Panc1 (cell line): ENCODE results near the gene LCE3E. TPM values are rescaled to one million over a fixed set of nuclear protein-coding genes. Genes with fewer than 3 reads are reported as not detected.

Experiments used
- ATAC-seq: fragments of 200-7000 bp; cut with Tn5 transposase; 2 replicates; pipeline ENCODE4 v1.9.1; 2020; ENCODE audit warnings: mild to moderate bottlenecking, moderate library complexity
- Bru-seq: library from RNA; stranded (reverse); fragments of 400-500 nt; gene quantifications from one replicate; lab custom pipeline; 2021; lab: Mats Ljungman, UMichigan
- BruChase-seq, 2 experiments: library from RNA; stranded (reverse); fragments of 400-500 nt; gene quantifications; one replicate each; lab custom pipeline; 2021; lab: Mats Ljungman, UMichigan
- BruUV-seq: library from RNA; stranded (reverse); fragments of 400-500 nt; replicated peaks from 2 replicates; lab custom pipeline; 2021; lab: Mats Ljungman, UMichigan
- CTCF ChIA-PET: fragments of 300-600 bp; sonication (Branson Sonifier 250); formaldehyde crosslinking; loops from one replicate; lab custom pipeline; 2022; ENCODE audit warnings: antibody characterized with exemption; lab: Charles Lee
- POLR2A ChIA-PET: fragments of 300-600 bp; sonication (Branson Sonifier 250); formaldehyde crosslinking; loops from one replicate; lab custom pipeline; 2022; ENCODE audit warnings: antibody characterized with exemption; lab: Charles Lee
- DNase-seq: peaks from one replicate; pipeline ENCODE4 v3.0.0-alpha.2; 2010; ENCODE audit warnings: low read depth, low spot score
- H3K27ac ChIP-seq: 2 replicates; pipeline ENCODE4 v1.5.1; 2011; ENCODE audit warnings: mild to moderate bottlenecking, low read length, inconsistent platforms
- H3K27me3 ChIP-seq: fragments of 200-500 bp; sonication (Bioruptor generic); 2 replicates; pipeline ENCODE4 v1.6.0; 2014; ENCODE audit warnings: low read length, inconsistent platforms; ENCODE audit not compliant: control insufficient read depth, insufficient read depth
- H3K36me3 ChIP-seq: fragments of 200-500 bp; sonication (Bioruptor generic); 2 replicates; pipeline ENCODE4 v1.5.1; 2014; ENCODE audit warnings: inconsistent platforms, mild to moderate bottlenecking, low read length, moderate library complexity; ENCODE audit not compliant: control insufficient read depth, insufficient read depth
- H3K4me1 ChIP-seq: 2 replicates; pipeline ENCODE4 v1.5.1; 2011; ENCODE audit warnings: inconsistent platforms, mild to moderate bottlenecking, low read length, moderate library complexity; ENCODE audit not compliant: control insufficient read depth, insufficient read depth
- H3K4me3 ChIP-seq, 2 experiments: 2 replicates each; pipeline ENCODE4 v1.5.1; 2011 to 2012; ENCODE audit warnings: low read depth in 2 of 2, low read length in 2 of 2, mild to moderate bottlenecking in 2 of 2, inconsistent platforms in 1 of 2, moderate library complexity in 1 of 2
- H3K9me3 ChIP-seq: fragments of 200-500 bp; sonication (Bioruptor generic); 2 replicates; pipeline ENCODE4 v1.5.1; 2014; ENCODE audit warnings: low read depth, mild to moderate bottlenecking, inconsistent platforms, low read length, moderate library complexity; ENCODE audit not compliant: control insufficient read depth, insufficient read depth
- CTCF ChIP-seq: fragments of 450-650 bp; IDR thresholded peaks from 2 replicates; pipeline ENCODE4 v1.5.1; 2017; ENCODE audit warnings: mild to moderate bottlenecking
- POLR2AphosphoS5 ChIP-seq: IDR thresholded peaks from 2 replicates; pipeline ENCODE4 v1.6.1; 2012; ENCODE audit warnings: mild to moderate bottlenecking, low read depth, low read length, moderate library complexity
- SIN3A ChIP-seq: IDR thresholded peaks from 2 replicates; pipeline ENCODE4 v1.6.1; 2012; ENCODE audit warnings: low read depth, mild to moderate bottlenecking, low read length, moderate library complexity, borderline replicate concordance; ENCODE audit not compliant: insufficient read depth
- TCF7L2 ChIP-seq: IDR thresholded peaks from 2 replicates; pipeline ENCODE4 v1.6.1; 2011; ENCODE audit warnings: mild to moderate bottlenecking, low read depth, low read length, inconsistent platforms
- in situ Hi-C: cut with HindIII; loops from 2 replicates; pipeline ENCODE4 v1.10.0; 2016; ENCODE audit warnings: low sequenced_read_pairs, low pct_unique_long_range_greater_than_20kb
- intact Hi-C: fragments of 100-400 bp; cut with micrococcal nuclease; formaldehyde crosslinking; loops from one replicate; pipeline ENCODE4 v1.10.0; 2022; ENCODE audit not compliant: unreplicated experiment
- long read RNA-seq: library from polyadenylated mRNA; unstranded; transcript quantifications from one replicate; pipeline ENCODE4 v2.0.0, GENCODE V29; 2021; ENCODE audit not compliant: unreplicated experiment
- polyA plus RNA-seq: library from polyadenylated mRNA; unstranded; fragments of >200 nt; gene quantifications from one replicate; pipeline ENCODE4 v1.2.1, GENCODE V29; 2012; ENCODE audit warnings: missing spikeins; ENCODE audit not compliant: insufficient read length
- total RNA-seq: library from RNA; stranded (reverse); gene quantifications from one replicate; pipeline ENCODE4 v1.2.1, GENCODE V29; 2021; ENCODE audit not compliant: unreplicated experiment
- TF ChIP-seq, protein P1 (sequence below), 2 experiments: IDR thresholded peaks; 2 replicates each; pipeline ENCODE4 v1.6.1; 2011 to 2012; ENCODE audit warnings: low read depth in 2 of 2, control low read depth in 1 of 2, low read length in 1 of 2, mild to moderate bottlenecking in 1 of 2, moderate library complexity in 1 of 2; ENCODE audit not compliant: insufficient read depth in 1 of 2

LCE3E gene
- total RNA-seq (not detected), Bru-seq, nascent RNA (not detected), BruChase-seq, experiment 1, labeled RNA remaining after a 2-hour chase (not detected), BruChase-seq, experiment 2, labeled RNA remaining after a 6-hour chase (not detected)
- polyA plus RNA-seq, result not detected
- long read RNA-seq, result 0 reads

DNA sequence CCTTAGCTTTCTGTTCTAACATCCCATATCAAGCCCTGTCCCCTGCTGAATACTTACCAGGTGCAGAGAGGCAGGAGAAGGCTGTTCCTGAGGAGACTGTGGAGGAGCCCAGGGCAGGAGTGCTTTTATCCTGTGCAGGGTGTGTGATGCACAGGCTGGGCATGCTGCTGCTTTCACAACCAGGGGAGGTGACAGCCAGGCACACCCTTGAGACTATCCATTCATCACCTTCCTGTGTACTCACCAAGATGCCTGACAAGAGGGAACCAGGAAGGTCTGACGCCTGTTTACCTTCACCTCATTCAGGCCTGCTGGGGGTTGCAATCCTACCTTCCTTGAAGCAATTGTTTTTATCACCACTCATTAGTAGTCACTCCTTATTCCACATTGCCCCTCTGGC is at the start of gene LCE3E:
LCE3E (minus strand) TSS at position 100 of the 400 bp plus-strand sequence. CDS start 572 bp downstream, outside the sequence.
- TF ChIP-seq TCF7L2 (no peak), CTCF (no peak), SIN3A (no peak), POLR2AphosphoS5 (no peak)
- TF ChIP-seq, protein P1, sequence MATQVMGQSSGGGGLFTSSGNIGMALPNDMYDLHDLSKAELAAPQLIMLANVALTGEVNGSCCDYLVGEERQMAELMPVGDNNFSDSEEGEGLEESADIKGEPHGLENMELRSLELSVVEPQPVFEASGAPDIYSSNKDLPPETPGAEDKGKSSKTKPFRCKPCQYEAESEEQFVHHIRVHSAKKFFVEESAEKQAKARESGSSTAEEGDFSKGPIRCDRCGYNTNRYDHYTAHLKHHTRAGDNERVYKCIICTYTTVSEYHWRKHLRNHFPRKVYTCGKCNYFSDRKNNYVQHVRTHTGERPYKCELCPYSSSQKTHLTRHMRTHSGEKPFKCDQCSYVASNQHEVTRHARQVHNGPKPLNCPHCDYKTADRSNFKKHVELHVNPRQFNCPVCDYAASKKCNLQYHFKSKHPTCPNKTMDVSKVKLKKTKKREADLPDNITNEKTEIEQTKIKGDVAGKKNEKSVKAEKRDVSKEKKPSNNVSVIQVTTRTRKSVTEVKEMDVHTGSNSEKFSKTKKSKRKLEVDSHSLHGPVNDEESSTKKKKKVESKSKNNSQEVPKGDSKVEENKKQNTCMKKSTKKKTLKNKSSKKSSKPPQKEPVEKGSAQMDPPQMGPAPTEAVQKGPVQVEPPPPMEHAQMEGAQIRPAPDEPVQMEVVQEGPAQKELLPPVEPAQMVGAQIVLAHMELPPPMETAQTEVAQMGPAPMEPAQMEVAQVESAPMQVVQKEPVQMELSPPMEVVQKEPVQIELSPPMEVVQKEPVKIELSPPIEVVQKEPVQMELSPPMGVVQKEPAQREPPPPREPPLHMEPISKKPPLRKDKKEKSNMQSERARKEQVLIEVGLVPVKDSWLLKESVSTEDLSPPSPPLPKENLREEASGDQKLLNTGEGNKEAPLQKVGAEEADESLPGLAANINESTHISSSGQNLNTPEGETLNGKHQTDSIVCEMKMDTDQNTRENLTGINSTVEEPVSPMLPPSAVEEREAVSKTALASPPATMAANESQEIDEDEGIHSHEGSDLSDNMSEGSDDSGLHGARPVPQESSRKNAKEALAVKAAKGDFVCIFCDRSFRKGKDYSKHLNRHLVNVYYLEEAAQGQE (IDR thresholded peaks at IDR 0.05; ENCODE audit: insufficient read depth in 1 of 2, low read depth in 2 of 2, low read length in 1 of 2), result no peak
- Histone ChIP-seq H3K36me3 (no peaks in the 10 kb centered on the region), H3K27ac (no peak within 1 kb of the TSS), H3K4me3 (no peak within 1 kb of the TSS), H3K4me1 (no peaks in the 10 kb centered on the region), H3K9me3 (no peaks in the 10 kb centered on the region), H3K27me3 (no peaks in the 10 kb centered on the region; the same call in 1 of the 2 replicates)
- ChIA-PET CTCF (no interaction called here), POLR2A (no interaction called here)
- intact Hi-C loops, result no loop called here
- no peak for DNase-seq
- no TSS peak for BruUV-seq
- in situ Hi-C loops, result no loop called here
- no peak for ATAC-seq

- ChIA-PET CTCF (no interaction called here), POLR2A (no interaction called here)
- DNase-seq (no peak), ATAC-seq (no peak)
- H3K4me1 ChIP-seq, result no peaks in the 10 kb centered on the region
- H3K36me3 ChIP-seq, result no peaks in the 10 kb centered on the region
- TF ChIP-seq, protein P1 (IDR thresholded peaks at IDR 0.05; ENCODE audit: insufficient read depth in 1 of 2, low read depth in 2 of 2, low read length in 1 of 2), result no peak
- TF ChIP-seq SIN3A, result no peak
- no peak for TF ChIP-seq CTCF
- TF ChIP-seq POLR2AphosphoS5, result no peak
- TF ChIP-seq TCF7L2, result no peak
- in situ Hi-C loops (no loop called here), intact Hi-C loops (no loop called here)
- no TSS peak for BruUV-seq
- no peaks in the 10 kb centered on the region for H3K27me3 ChIP-seq
- no peaks in the 10 kb centered on the region for H3K9me3 ChIP-seq
- H3K27ac ChIP-seq, result no peak within 1 kb of the TSS
- H3K4me3 ChIP-seq, result no peak within 1 kb of the TSS
Measured at GRCh38 chr1:152613511-152613910, 46.9 kb upstream of the LCE3E start, which contains the start of gene LCE3B. TSS of gene LCE3B (plus strand) at chr1:152613811. CDS start at chr1:152613811, 0 bp downstream.
